ENCODE data around the gene TMEM127.
A peak's percentile ranks its signal among the peaks of the same experiment; 100 is the strongest.
"Not testable (repeated sequence)": the region's sequence is repeated elsewhere in the genome, so short reads cannot be mapped to it uniquely, and the experiment has no call there.

Gene TMEM127

DNA sequence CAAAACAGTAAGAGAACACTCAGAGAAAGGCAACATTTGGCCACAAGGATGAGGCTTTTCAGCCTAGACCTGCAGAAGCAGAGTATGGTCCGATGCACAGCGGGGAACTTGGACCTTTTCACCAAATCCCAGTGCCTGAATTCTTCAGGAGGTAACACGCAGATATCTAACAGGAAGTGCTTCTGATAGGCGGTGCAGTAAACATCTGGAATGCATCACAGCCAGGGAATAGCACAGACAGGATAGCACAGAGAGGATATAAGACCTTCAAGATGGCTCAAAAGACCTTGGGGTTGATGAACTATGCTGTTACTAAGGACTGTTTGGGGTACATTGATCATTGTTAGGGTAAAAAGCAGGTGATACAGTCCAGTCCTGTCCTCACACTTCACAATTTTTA is 1.7 kb downstream of the TMEM127 start:
- no peak for DNase-seq (ENCODE audit: low spot score)

DNA sequence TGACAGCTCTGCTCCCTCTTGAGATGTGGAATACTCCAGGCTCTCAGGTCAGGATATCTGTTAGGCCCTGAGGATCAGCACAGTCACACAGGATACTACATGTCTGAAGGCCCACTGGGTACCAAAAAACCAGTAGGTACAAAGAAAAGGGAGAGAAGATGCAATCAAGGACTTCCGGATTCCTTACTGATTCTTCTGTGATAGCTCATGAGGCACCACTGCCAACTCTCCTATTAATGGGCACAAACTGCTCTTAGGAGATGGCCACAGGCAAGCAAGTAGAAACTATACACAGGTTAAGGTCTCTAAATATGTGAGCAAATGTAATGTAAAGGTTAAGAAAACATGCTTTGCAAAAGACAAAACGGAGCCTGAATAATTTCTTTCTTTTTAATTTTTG is 3.5 kb downstream of the TMEM127 start:
- no peak for DNase-seq (ENCODE audit: low spot score)

DNA sequence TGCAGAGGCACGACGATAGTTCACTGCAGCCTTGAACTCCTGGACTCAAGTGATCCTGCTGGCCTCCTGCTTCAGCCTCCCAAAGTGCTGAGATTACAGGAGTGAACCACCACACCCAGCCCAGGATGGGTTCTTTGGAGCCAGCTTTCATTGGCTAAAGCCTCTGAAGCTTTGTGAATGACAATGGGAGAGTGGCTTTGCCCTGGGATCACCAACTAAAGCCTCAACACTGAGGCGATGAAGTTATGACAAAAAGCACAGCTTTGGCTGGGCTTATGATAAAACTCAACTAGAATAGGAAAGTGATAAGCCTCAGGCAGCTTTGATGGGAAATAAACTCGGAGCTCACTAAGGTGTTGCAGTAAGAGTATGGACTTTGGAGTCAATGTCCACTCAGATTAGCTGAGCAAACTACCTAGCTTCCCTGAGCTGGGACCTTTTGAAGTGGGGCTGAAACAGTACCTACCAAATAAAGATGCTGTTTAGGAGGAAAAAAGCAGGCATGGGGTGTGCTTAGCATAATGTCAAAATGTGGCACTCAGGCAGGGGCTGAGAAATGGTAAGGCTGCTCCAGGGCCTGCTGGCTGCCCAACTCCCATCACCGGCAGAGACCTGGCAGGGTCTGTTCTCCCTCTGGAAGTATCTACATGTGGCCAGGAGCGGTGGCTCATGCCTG is 4.3 kb downstream of the TMEM127 start:
- DNase-seq (ENCODE audit: low spot score): no peak

DNA sequence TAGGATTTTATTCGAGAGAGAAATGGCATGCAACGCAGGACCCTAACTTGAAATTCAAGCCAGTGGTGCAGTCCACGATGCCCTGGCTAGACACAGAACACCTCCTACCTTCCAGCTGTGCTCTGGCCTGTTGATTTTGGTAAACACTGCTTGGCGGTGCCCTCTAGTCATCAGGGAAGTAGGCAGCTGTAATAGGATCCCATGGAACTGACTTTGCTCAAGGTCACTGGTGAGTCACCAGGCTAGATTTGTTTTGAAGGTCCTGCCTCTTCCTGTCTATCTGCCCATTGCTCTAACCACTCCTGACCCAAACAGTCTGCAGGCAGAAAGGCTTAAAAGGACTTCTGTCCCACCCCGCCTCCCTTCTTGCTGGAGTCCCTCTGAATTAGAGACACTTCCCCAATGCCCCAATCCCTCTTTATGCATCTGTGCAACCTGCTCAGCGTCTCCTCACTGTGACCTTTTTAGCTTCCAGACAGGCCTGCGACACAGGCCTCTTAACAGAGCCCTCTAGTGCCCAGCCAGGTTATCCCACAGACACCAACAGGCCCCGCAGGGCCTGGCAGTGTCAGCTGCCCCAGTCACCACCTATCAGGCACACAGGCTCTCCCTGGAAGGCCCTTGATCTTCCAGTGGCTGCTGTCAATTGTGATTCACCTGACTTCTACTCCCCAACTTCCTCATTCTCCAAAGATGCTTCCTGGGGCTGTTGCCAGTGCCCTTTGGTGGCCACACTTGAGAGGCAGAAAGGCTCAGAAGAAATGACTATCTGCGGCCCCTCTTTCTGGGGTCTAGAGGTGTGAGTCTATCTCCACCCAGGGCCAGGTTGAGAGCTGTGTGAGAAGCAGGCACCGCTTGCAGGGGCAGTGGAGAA is 5.2 kb downstream of the TMEM127 start:
- DNase-seq (ENCODE audit: low spot score): peak; percentile 47

DNA sequence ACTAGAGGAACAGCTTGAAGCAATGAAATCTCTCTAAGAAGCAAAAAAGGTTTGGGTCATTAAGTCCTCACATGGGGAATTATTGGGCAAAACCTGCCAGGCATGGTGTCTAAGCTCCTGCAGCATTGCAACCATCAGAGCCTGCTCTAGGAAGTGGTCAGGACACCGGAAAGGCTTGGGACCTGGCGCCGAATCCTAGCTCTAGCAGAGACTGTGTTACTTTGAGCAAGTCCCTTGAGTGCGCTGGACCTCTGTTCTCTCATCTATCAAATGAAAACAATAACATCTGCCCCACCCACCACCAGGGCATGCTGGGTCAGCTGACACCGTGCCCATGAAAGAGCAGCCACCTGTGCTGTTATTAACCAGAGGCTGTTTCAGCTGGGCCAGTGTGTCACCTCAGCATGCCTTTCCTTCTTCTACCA is 6.3 kb downstream of the TMEM127 start:
- no peak for DNase-seq (ENCODE audit: low spot score)

DNA sequence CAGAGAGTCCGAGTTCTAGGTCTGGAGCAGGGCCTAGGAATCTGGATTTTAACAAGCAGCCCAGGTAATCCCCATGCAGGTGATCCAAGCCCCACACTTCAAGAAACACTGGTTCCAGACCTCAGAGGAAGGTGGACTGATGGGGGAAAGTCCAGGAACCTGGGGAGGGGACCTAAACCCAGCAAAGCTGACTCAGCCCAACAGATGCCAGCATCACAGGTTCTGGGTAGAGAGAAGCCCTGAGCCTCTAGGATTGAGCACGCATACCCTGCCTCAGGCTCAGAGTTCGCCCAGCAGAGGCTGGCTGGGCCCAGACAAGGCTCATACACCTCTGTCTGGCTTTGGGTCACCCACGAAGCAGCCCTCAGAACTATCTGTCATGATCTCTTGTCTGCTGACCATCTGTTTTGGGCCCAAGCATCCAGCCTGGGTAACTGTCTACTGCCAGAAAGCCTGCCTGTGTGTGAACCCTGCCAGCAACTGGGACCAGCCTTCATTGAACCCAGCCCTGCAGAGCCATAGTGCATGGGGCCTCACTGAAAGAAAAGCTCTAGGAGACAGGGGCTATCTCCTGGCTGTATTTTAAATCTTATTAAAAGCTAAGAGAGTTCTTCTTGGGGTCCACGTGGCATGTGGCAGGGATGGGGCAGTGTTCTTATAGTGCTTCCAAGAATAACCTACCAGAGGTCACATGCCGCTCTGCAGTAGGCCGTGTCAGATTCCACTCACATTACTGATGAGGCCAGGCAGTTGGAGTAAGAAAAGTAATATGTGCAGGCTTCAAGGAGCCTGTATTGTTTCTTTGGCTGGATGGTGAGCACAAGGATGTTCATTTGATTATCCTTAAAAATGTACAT is 7.4 kb downstream of the TMEM127 start:
- DNase-seq (ENCODE audit: low spot score): no peak

DNA sequence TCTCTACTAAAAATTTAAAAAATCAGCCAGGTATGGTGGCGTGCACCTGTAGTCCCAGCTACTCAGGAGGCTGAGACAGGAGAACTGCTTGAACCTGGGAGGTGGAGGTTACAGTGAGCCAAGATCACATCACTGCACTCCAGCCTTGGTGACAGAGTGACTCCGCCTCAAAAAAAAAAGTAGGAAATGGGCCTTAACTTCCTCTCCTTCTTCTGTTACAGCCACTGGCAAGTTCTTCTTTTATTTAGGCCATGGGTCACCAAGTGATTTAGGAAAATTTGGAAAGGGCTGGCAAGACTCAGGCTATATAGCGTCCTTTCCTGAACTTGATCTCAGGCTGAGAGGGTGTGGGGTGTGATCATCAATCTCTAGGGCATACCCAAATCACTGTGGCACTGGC is 8.1 kb downstream of the TMEM127 start:
- not testable (repeated sequence) for DNase-seq (ENCODE audit: low spot score)

DNA sequence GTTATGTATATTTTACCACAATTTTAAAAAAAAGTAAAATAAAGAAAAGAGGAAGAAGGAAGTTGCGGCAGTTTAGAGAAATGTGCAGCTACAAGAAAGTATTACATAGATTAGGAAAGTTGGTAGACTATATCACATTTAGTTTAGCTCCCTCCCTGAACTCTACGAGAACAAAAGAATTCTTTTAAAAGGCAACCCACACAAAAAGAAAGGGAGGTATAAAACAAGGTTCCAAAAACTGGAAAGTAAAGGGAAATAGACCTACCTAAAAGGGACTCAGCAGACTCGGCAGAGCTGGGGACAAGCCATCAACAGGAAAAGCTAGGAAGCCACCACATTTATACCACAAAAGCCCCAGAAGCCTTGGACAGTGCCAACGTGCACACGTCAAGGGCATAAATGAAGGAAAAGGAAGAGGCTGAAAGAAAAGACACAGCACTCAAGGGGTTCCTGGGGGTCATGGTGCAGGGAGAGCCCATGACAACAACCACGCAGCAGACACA is 9.1 kb downstream of the TMEM127 start:
- no peak for DNase-seq (ENCODE audit: low spot score)

DNA sequence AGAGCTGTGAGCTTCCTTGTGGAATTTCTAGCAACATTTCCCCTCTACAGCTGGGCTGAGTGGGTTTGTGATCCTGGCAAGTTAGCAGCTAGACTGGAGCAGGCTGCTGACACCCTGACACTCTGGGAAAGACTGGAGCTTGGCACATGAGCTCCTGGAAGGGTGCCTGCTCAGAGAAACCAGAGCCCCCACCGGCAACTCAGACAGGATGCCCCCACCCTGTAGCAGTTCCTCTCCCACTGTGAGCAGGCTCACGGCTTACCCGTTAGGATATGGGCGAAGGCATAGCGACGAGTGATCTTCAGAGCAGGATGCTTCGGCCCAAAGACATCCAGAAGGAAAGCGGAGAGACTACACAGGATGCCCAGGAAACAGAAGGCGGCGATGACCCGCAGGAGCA is 11.2 kb downstream of the TMEM127 start:
- no peak for DNase-seq (ENCODE audit: low spot score)

DNA sequence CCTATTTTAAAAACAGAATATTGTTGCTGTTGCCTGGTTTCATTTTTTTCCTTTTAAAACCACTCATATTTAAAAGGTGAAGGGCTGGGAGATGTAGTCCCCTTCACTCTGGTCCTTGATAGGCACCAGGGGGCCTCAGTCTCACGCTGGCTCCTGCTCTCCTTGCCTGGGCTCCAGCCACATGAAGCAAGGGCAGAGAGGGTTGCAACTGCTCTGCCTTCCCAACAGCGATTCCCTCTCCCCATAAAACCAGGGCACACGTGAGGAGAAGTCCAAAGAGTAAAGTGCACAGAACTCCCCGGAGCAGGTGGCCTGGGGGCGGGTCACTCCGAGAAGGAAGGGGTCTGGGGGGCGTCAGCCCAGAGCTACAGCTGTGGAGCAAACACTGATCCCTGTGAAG is 12.8 kb downstream of the TMEM127 start:
- no peak for DNase-seq (ENCODE audit: low spot score)

DNA sequence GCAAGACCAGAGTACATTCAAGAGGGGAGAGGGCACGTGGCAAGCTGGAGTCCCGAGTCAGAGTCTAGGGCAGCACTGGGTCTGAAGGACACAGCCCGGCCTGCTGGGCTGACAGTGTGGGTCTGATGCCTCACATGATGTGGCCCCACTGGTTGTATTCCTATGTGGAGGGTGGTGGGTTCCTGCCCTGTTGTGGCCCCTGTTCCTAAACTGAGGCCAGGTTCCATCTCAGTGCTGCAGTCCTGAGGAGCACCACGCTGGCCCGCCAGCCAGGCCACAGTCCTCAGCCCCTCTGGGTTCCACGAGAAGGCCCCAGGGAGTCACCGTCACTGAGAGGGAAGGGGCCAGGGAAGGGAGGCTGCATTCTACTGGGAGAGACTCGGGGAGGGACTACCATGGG is 13.3 kb downstream of the TMEM127 start:
- no peak for DNase-seq (ENCODE audit: low spot score)

DNA sequence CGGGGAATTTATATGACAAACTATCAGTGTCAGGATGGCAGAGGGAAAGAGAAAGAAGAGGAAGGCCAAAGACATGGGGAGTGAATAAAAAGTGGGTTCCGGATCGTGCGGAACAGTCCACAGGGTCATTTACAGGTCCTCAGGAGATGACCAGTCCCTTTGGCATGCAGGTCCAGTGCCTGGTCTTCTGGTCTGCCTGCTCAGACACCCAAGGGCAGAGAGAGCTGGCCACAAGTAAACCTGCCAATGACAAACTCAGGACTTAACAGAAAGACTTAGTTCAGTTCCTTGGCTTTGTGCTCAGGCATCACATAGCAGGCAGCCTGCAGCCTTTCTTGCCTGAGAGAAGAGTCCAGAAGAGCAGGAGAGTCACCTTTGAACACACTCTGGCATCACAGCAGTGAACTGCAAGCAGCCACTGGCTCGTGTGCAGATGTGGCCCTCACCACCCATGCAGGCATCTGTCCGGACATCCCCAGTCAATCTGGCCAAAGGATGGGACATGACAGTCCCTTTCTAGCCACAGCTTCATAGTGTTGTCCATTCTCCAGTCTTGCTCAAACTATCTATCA is 14.0 kb downstream of the TMEM127 start:
- DNase-seq (ENCODE audit: low spot score): no peak

DNA sequence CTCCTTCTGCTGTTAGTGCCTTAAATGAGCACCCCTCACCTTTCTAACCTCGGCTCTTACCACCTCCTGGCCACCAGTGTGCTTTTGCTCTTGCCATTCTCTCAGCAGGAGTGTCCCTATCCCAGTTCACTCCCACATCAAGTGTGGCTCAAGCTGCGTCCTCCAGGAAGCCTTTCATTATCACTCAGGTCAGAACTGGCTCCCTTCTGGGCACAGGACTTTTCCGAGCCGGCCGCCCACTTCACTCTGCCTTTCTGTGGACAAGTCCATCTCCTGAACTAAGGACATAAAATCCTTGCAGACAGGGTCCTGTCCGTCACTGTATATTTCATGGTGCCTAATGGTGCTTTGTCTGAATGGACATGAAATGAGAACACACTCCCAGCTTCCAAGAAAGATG is 15.6 kb downstream of the TMEM127 start:
- DNase-seq (ENCODE audit: low spot score): no peak

DNA sequence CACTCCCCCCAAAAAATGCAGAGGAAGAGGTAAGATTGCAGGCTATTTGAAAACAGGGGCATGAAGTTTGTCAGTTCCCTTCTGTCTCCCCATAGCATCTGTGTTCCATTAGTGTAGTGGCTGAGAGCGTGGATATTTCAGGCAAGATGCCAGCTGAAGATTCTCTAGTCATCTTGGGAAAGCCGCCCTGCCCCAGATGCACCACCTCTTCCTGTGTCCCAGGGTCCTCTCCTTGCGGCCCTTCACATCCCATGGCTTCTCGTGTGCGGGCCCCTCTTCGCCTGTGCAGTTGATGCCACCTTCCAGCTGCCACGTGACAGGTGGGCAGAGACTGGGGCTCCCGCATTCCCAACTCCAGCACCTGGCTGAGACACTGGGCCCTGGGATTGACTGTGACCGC is 16.1 kb downstream of the TMEM127 start:
- no peak for DNase-seq (ENCODE audit: low spot score)

DNA sequence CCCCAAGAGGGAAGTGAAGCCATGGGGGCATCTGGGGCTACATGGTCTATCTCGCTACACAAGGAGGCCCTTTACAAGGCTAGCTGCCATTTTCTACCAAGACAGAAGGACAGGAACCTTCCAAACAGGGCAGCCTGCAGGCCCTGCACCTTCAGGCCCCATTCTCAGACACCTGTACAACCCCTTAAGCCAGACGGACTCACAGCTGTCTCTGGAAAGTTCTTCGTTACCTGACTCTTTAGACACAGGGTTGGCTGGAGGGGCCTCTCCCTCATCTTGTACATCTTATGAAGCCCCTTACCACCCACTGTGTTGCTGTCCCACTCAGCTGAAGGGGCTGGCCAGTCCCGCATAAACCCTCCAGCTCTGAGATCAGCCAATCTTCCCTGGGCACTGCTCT is 17.2 kb downstream of the TMEM127 start:
- DNase-seq (ENCODE audit: low spot score): no peak

DNA sequence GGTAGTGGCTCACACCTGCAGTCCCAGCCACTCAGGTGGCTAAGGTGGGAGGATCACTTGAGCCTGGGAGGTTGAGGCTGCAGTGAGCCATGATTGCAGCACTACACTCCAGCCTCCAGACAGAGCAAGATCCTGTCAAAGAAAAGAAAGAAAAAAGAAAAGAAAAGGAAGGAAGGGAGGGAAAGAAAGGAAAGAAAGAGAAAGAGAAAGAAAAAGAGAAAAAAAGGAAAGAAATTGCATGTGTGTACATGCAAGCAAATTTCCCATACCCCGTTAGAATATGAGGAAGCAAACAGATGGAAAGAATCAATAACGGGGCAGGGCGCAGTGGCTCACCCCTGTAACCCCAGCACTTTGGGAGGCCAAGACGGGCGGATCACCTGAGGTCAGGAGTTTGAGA is 17.9 kb downstream of the TMEM127 start:
- no peak for DNase-seq (ENCODE audit: low spot score)

DNA sequence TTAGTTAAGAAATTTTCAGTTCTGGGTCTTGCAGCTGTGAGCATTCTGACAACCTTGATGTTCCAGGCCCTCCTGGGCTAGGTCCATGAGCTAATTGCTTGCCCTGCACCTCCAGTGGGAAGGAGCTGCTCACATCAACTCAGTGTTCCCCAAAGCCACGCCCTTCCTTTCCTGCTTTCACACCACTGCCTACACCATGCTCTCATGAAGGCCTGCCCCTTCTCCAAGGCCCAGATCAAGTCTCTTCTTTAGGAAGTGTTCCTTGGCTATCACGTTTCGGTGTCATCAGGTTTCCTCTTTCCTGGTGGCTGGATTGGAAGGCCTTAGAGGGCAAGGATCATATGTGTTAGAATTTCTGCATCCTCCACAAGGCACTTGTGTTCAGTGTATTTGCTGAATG is 18.8 kb downstream of the TMEM127 start:
- no peak for DNase-seq (ENCODE audit: low spot score)

DNA sequence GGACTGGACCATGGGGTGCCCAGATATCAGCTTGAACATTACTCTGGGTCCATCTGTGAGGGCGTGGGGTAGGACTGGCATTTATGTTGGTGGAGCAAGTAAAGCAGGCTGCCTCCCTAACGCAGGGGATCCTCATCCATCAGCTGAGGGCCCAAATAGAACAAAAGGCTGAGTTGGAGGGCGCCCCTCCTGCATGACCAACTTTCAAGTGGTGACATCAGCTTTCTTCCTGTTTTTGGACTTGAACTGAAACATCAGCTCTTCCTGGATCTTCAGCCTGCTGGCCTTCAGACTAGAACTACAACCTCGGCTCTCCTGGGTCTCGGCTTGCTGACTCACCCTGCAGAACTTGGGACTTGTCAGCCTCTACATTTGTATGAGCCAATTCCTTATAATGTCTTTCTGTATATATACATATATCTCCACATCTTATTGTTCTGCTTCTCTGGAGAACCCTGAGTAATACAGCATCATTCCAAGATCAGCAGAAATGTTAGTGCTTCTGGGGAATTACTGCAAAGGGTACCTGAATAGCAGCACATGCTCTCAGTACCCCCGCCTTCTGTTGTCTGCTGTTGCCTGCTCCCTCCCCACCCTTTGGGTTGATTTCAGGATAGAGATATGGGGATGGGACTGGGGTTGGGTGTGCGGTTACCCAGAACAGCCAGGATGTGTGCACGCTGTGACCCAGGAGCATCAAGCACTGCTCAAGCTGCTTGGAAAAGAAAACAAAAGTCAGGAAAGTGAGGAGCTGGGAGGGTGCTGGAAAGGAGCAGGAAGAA is 20.0 kb downstream of the TMEM127 start:
- no peak for DNase-seq (ENCODE audit: low spot score)

DNA sequence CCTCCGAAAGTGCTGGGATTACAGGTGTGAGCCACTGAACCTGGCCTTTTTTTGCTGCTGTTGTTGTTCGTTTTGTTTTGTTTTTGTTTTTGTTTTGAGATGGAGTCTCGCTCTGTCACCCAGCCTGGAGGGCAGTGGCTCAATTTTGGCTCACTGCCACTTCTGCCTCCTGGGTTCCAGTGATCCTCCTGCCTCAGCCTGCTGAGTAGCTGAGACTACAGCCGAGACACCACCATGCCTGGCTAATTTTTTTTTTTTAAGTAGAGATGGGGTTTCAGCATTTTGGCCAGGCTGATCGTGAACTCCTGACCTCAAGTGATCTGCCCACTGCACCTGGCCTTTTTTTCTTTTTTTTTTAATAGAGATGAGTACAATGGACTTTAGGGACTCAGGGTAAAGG is 22.0 kb downstream of the TMEM127 start:
- no peak for DNase-seq (ENCODE audit: low spot score)

DNA sequence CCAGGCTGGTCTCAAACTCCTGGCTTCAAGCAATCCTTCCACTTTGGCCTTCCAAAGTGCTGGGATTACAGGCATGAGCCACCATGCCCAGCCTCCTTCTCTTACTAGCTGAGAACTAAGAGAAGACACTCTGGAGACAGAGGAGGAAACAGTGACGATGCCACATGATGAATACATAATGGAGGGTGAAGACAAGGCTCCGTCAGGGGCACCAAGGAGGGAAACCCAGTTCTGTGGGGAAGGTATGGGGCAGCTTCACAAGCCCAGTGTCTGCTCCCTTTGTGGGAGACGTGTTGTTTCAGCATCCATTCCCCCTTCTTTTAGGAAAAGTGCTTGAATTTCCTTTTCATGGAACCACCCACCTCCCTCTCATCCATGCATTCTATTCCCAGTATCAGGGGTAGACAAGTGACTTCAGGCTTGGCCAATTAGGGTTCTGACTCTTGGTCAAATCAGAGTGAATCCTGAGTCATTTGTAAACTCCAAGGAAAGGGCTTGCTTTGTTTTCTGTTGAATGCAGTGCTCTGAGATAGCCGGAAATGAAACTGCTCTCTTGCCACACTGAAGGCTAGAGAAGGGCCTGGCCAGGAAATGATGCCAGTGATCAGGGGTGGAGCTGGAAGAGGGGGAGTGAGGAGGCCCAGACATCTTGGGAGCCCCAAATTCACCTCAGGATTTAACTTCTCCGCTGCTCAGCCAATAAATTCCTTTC is 23.7 kb downstream of the TMEM127 start:
- no peak for DNase-seq (ENCODE audit: low spot score)

DNA sequence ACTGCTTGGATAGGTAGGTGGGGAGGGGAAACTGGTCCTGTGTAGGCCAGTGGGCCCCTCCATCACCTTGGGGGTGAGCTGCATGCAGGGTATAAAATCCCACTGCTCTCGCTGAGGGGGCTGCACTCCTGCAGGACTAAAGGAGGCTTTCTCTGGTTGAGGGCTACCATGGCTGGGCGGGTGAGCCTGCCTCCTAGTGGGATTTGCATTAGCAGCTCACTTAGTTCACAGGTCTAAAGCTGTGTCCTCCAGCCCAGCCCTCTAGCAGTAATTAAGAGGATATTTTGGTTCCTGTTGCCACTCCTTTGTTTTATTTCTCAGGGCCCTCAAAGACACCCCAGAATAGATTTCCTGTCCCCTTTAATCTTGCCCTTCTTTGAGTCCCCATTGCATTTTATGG is 24.6 kb downstream of the TMEM127 start:
- DNase-seq (ENCODE audit: low spot score): no peak
